CD4-positive, alpha-beta T cell treated with Interferon gamma for 1 hour (primary cell): ENCODE data around the gene IGFBP4.

Source experiments
- DNase-seq: peaks from one replicate; pipeline ENCODE4 v3.0.0-alpha.2; 2020

IGFBP4 gene

GRCh38 chr17:40472733-40473452 lies 29.6 kb downstream of the IGFBP4 start:
- DNase-seq = no peak

DNA sequence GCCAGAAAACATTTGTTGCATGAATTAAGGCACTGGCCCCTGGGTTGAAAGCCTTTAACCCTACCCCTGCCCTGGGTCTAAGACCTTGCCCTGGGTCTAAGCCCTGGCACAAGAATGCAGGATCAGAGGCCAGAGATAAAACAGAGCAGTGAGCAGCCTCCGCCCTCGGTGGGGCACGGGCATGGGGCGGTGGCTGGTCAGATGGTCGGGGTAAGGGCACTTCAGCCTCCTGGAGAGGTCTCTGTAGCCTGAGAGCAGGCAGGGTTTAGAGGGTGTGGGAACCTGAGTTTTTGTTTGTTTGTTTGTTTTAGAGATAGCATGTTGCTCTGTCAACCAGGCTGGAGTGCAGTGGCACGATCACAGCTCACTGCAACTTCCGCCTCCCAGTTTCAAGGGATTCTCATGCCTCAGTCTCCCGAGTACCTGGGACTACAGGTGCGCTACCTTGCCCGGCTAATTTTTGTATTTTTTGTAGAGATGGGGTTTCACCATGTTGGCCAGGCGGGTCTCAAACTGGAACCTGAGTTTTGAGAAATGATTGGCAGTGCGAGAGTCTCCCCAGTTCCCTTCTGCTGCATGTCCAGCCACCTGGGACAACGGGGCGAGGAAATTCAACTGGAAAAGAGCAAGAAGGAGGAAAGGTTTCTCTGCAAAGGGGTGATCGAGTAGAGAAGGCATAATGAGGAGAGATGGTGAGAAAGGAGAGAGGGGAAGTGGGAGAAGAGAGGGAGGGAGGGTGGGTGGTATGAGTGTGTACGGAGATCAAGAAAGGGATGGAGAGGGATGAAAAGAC lies 30.5 kb downstream of the IGFBP4 start:
- DNase-seq = no peak

DNA sequence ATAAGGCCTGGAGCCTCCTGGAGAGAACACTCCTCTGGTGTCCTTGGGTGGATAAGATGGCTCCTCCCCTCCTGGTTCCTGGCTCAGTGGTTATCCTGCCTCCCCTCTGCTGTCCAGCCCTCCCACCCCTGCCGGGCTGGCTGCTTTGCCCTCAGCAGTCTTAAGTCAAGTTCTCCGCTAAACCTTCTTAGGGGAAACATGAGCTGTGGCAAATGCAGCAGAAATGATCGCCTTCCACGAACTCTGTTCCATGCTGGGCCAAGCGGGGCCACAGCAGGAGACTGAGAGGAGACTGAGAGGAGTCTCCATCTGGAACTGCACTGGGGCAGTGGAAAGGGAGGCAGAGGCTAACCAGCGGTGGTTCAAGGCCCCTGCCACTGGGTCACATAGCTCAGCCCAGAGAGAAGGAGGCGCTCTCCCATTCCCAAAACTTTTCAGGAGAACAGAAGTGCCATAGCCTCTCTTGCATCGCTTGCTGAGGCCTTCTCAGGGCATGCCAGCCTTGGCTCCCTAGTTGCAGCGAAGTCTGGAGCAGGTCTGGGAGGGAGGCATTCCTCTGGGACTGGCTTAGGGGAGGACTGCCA lies 31.3 kb downstream of the IGFBP4 start:
- no peak for DNase-seq

DNA sequence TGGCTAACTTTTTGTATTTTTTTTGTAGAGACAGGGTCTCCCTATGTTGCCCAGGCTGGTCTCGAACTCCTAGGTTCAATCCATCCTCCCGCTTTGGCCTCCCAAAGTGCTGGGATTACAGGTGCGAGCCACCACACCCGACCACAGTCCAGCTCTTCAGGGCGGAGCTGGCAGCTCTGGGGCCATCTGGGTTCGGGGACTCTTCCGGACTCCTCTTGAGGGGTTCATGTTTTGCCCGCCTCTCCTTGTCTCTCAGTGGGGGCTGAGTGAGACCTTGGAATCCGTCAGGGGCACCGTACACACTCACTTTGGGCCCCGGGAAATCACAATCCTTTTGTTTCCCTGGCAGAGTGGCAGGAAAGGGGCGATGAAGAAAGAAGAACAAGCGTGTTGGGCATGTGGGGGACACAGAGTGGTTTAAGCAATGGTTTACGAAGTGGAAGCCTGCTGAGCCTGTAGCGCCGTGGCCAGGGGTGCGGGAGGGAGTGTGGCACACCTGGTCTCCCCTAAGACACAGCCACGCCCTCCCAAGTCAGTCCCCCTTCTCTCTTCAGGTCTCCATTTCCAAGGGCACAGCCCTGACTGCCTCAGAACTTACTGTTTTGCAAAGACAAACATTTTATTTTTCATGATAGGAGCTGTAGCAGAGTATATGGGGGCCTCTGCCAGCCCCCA lies 32.1 kb downstream of the IGFBP4 start:
- DNase-seq = no peak

DNA sequence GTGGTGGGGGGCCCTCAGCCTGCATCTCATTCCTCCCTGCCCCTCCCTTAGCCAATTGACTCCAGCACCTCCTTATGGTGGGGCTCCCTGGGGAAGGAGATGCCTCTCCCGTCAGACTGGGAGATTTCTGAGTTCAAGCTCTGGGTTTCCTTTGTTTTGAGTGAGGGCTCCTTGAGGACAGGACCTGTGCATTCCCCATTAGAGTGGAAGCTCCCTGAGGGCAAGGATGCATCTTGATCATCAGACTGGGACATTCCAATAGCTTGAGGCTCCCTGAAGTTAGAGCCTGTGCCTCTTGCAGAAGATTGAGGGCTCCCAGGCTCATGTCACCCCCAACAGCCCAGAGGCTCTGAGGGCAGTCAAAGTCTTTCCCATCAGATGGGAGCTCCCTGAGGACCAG lies 34.5 kb downstream of the IGFBP4 start:
- no peak for DNase-seq

GRCh38 chr17:40478486-40478885 lies 35.2 kb downstream of the IGFBP4 start:
- DNase-seq = no peak

DNA sequence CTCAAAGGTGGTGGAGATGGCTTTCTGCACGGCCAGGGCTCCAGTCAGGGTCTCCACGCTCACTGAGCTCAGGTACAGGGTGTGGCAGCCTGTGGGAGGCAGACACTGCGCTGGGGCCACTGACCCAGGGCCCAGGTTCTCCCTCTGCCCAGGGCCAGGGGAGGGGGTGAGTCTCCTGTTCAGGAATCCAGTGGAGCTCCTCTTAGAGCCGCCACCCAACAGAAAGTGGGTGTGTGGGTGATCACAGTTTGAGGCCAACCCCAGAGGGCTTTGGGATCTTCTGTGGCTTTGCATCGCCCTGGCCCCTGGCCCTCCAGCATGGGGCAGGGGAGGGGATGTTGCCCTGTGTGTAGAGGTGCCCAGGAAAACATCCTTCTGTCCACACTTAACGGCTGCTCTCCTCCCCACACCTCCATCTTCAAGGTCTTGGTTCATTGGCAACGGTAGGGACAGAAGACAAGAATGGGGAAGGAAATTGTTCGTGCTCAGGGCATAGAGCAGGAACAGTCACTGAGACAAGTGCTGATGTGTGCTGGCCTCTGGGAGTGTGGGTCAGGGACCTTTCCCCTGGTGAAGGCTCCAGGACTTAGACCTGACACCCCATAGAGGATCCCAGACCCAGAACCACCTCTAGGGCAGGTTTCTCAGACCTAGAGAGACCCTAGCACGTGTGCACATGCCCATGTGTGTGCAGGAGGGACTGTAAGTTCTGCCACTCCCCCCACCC lies 36.7 kb downstream of the IGFBP4 start:
- DNase-seq = no peak

DNA sequence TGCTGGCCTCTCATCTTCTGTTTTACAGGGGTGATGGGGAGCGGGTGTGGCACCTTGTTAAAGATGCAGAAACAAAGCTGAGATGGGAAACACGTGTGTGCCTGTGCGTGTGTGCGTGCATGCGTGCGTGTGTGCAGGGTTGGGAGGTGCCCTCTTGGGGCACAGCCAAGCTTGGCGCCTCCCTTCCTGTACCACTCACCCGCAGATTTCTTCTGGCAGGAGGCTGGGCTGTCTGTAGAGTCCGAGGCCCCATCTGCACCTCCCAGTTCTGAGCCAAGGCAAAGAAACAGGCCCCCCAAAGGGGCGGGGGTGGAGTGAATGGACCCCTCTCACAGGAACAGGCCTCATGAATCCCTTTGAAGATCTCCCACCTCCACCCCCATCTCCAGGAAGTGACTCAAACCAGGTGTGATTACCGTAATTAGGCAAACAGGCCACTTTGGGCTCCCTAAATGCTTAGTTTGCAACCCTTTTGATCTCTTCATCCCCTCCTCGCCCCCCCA lies 37.3 kb downstream of the IGFBP4 start:
- DNase-seq = peak; percentile 89

DNA sequence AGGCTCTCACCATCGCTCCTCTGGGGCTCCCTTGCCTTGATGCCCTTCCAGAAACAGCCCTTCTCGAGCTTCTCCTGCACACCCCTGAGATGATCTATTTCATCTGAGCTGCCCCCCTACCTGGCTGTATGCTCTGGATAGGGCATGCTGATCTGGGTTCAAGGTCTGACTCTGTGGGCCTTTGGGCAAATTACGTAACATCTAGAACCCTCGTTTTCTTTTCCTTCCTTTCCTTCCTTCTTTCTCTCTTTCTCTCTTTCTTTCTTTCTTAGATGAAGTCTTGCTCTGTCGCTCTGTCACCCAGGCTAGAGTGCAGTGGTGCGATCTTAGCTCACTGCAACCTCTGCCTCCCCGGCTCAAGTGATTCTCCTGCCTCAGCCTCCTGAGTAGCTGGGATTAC lies 37.9 kb downstream of the IGFBP4 start:
- no peak for DNase-seq

DNA sequence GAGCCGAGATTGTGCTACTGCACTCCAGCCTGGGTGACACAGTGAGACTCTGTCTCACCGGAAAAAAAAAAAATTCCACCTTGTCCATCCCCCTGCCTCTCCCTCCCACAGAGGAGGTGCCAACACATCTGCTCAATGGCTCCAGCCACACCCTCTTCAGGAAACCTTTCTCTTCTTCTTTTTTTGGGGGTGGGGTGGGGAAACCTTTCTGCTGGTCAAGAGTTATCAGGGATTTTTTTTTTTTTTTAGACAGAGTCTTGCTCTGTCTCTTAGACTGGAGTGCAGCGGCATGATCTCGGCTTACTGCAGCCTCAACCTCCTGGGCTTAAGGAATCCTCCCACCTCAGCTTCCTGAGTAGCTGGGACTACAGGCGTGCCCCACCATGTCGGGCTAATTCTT lies 39.5 kb downstream of the IGFBP4 start:
- no peak for DNase-seq

DNA sequence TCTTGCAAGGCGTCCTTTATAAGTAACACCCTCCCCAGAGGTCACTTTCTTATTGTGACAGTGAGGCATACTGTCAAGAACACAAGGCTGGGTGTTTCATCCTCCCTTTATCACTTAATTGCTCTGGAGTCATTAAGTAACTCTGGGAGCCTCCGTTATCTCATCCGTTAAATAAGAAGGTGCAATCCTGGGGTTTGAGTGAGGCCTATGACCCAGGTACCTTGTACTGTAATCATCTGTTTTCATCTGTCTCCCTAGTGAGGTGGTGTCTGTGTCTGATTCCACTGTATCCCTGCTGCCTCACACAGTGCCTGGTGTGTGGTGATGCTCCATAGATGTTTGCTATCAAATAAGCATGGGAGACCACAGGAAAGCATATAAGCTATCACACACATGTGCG lies 40.4 kb downstream of the IGFBP4 start:
- no peak for DNase-seq

DNA sequence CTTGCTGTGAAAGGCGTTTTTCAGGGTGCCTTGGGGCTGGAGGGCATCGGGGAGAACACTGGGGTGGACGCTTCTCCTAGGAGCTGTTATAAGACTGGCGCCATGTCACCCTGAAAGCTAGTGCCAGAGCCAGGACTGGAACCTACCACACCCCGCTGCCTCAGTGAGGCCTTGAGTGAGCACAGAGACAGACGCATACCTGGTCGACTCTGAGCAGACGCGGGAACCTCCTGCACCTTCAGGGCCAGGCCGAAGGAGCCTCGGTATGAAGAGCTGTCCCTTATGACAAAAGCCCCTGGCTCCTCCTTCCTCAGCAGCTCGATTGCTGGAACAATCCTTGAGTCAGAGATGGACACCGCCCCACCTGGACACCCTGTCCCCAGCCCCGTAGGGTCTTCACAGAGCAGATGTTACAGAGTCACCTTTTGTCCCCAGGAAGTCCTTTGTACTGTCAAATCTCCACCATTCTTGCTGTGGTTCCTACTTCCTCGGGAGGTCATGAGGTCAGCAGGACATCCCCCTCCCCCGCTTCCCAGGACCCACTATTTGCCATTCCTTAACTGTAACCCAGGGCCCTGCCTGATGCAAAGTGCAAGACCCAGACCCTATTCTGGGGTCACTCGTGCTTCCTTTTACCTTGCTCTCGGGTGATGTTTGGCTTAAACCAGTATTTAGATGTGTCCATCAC lies 41.2 kb downstream of the IGFBP4 start:
- DNase-seq = no peak

DNA sequence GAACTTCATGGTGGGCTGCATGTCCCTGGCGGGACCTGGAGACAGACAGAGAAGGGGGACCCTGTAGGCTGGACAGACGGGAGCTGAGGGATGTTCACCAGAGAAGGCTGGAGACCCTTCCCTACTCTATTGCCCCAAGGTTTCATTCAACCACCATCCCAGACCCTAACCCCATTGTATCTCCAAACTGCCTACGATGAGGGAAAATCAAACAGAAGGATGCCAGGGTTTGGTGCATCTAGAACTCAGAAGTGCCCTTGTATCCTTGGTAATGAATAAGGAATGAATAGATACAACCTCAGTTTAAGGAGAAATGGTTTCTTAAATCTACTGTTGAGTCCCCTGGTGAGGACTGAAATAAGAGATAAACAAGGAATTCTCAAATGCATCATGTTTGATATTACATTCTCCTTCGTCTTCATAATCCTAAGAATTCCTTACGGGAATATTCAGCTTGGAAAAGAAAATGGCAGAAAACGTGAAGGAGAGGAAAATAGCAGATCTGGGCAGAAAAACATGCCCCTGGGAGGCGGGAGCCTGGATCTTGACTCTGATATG lies 41.8 kb downstream of the IGFBP4 start:
- DNase-seq = no peak

GRCh38 chr17:40485851-40486521 lies 42.7 kb downstream of the IGFBP4 start:
- no peak for DNase-seq

DNA sequence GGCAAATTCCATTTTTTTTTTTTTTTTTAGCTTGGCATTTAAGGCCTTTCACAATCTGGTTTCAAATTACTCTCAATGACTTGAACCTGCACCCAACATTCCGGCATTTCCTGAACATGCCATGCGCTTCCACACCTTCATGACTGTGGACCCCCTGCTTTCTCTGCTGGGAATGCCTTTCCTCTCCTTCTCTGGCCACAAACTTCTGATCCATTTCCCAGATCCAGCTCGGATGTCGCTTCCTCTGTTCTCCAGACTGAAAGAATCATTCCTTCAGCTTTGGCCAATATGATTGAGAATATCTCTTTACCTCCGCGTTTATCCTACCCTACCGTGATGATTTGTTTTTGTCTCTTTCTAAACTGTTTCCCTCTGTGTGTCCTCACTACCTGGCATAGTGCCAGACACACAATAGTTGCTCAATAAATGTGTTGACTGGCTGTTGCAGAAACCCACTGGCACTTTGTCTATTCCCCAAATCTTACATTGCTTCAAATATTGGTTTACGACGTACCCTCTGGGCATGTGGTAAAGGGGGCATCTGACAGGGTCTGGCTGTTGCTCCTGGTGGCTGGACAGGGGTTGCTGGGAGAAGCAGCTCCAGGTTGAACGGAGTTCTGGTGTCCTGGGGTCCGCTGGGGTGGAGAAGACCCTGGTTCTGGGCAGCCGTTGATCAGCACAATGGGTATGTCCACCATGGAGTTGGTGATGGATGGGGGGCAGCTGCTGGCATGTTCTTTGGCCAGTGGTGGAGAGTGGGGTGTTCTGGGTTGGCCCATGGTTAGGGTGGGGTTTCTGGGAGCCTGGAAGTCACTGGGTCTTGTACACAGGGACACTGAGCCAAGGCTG lies 43.5 kb downstream of the IGFBP4 start:
- no peak for DNase-seq

DNA sequence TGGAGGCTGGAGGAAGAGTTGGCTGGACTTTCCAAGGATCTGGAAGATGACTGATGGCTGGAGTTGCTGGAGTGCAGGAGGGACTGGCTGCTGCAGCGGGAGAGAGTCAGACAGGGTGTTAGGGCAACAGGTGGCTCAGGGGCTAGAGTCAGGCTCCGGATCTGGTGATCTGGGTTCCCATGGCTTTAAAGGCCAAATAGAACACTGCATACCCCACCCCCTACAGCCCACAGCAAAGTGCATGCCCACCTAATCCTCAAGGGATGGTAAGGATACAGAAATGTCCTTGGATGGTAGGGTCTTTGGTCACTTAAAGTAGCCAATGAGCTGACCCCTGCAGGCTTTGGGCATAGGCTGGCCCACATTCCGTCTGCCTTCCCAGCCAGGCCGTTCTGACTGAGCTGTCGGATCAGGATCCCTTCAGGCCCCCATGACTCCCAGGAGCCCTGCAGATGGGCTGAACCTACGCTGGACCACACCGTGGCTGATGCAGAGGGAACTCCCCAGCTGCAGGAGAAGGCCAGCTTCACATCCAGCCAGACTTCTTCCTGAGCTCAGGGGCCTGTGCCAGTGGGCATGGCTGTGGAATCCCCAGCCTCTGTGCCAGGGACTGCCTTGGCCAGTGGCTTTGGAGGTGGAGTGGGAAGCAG lies 44.2 kb downstream of the IGFBP4 start:
- DNase-seq = no peak

DNA sequence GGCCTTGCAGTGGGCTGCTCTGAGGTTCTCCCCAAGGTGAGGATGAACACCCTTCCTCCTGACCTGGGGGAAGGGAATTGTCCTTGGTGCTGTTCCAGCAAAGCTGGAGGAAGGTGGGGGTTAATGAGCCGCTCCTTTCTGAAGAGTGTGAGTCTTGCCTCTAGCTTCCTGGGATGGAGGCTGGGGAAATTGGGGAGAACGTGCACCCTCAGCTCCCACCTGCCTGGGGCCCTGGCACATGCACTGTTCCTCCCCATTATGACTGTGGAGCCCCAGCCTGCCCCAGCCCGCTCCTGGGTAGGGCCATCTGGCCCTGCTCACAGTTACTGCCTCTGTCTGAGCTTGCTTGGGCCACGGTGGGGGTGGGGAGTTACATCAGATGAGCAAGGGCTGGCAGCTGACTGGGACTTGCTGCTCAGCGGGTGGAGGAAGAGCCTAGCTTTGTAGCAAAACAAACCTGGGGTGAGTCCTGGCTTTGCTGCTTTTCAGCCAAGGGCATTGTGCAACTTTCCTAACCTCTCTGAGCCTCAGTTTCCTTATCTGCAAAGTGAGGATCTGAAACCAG lies 47.1 kb downstream of the IGFBP4 start:
- DNase-seq = no peak

DNA sequence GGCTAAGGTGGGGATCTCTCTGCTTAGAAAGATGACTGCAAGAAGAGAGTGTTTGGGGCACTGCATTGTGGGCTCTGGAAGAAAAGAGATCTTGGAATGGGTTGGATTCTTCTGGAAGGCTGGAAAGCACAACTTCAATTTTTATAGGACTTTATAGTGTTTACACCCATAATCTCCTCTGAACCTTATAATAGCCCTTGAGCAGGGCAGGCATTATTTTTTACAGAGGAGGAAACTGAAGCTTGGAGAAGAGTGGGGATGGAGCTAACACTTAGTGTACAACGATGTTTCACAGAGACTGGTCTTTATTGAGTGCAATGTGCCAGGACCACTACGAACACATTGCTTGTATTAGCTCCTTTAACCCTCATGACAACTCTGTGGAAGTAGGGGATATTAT lies 47.7 kb downstream of the IGFBP4 start:
- no peak for DNase-seq

- no peak for DNase-seq
Observed at GRCh38 chr17:40491486-40491885, 48.2 kb downstream of the IGFBP4 start.
